Measurements from ENCODE around the gene WHRN. TPM values are rescaled to one million over a fixed set of nuclear protein-coding genes. Genes with fewer than 3 reads are reported as not detected.

The WHRN gene
- total and polyA plus RNA-seq, 9 of the 15 experiments (the other 6 are each of a cell fraction or from before 2014, with no cell fraction given), result 0.31 to 14.1 (median 3.0) TPM

DNA sequence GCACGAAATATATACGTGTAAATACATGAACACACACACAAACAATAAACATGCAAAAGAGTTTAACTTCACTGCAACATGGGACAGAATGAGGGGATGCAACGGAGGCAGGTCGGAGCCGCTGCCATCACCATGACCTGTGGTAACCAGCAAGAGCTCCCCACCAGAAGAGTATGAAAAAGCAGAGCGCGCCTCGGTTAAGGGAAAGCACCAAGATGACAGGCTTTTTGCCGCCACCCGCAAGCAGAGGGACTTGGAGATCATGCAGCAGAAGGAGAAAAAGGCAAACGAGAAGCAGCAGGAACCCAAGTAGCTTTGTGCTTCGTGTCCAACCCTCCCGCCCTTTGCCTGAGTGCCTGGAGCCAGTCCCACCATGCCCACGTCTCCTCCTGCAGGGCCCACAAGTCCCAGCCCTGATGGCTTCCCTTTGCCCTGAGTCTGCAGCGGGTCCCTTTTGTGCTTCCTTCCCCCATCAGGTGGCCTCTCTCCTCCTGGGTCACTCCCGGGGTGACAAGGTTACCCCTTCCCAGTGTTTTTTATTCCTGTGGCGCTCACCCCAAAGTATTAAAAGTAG is 13.8 kb downstream of the WHRN start:
- H3K9me1 ChIP-seq (ENCODE audit: control insufficient read depth, insufficient read depth, low read length), result no peaks in the 10 kb centered on the region
- peaks cover 7% of the 10 kb centered on the region for H3K36me3 ChIP-seq (ENCODE audit: control insufficient read depth, insufficient read depth, low read length)
- H3K9ac ChIP-seq (ENCODE audit: insufficient read depth in 1 of 2, low read depth in 2 of 2, low read length in 2 of 2), result no peak overlapping the region
- TF ChIP-seq ZNF75A (CRISPR knock-in tag; IDR thresholded peaks at IDR 0.05) (no peak), DIDO1 (tag; IDR thresholded peaks at IDR 0.05; ENCODE audit: low read depth) (no peak), STAT5B (CRISPR knock-in tag; IDR thresholded peaks at IDR 0.05) (no peak)
- H2AFZ ChIP-seq (ENCODE audit: low read depth, low read length), result no peak overlapping the region
- ChIA-PET CTCF (ENCODE audit: low intra/inter-chr PET ratio) (interaction anchor here (0.6 kb wide), 1 partner anchor 161 kb away, joined by 5 read pairs; no protein-coding TSS in a partner anchor), POLR2A (interaction anchor here (1.0 to 1.4 kb wide), 2 partner anchors 11 to 103 kb away, joined by 3 read pairs; no protein-coding TSS in a partner anchor)
- H3K27ac ChIP-seq (ENCODE audit: extremely low read depth, low read depth, low read length), result no peak overlapping the region
- ATAC-seq, result no peak
- no peak overlapping the region for H3K4me2 ChIP-seq (ENCODE audit: insufficient read depth, low read length)
- intact Hi-C loops (cut with micrococcal nuclease) (no loop called here), in situ Hi-C loops (cut with MboI) (no loop called here)
- WGBS (ENCODE audit: insufficient coverage, low coverage, missing lambda C conversion rate), result 86% methylated on average over 17 of the region's 17 CpGs
- BruUV-seq (replicated peaks), result no TSS peak
- no peak overlapping the region for H3K4me3 ChIP-seq
- no peak for DNase-seq (ENCODE audit: extremely low read depth in 1 of 4, low spot score in 3 of 4)
- H3K79me2 ChIP-seq (ENCODE audit: control insufficient read depth, insufficient read depth, low read length), result peaks cover 32% of the 10 kb centered on the region
- no peaks in the 10 kb centered on the region for H4K20me1 ChIP-seq (replicated peaks; ENCODE audit: control insufficient read depth, insufficient read depth, low read length)
- no peaks in the 10 kb centered on the region for H3K9me3 ChIP-seq (replicated peaks; ENCODE audit: control insufficient read depth, insufficient read depth, low read depth, low read length)
- peaks cover 16 to 30% of the 10 kb centered on the region in 2 experiments; a peak in 4 of 5 replicates for H3K4me1 ChIP-seq (replicated peaks in 1 of 2; ENCODE audit: control insufficient read depth in 2 of 2, insufficient read depth in 2 of 2, low read length in 2 of 2)
- H3K27me3 ChIP-seq (ENCODE audit: control insufficient read depth in 2 of 2, insufficient read depth in 2 of 2, low read length in 2 of 2), result no peaks in the 10 kb centered on the region
- FAIRE-seq, result no peak

DNA sequence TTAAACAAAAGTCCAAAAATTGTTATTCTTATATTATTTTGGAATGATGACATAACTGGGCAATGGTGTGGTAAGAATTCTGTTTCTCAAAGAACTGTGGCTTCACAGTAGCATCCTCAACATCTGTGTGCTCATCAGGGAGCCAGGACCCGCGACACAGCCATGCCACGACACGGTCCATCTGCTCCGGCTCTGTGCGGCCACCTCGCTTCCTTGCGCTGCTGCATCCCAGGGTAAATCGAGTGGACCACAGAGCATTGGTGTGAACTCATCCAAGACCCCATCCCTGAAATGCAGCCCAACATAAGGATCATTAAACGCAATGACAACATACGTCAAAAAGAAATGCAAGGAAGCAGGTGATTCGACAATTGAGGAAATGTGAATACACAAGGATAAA is 15.3 kb downstream of the WHRN start:
- intact Hi-C loops (cut with micrococcal nuclease), result loop anchor here (5.0 kb wide), 1 partner anchor 53 kb away; no protein-coding TSS in a partner anchor
- no peak for DNase-seq (ENCODE audit: extremely low read depth in 1 of 4, low spot score in 3 of 4)
- Histone ChIP-seq H3K27ac (ENCODE audit: extremely low read depth, low read depth, low read length) (no peak overlapping the region), H3K9me1 (ENCODE audit: control insufficient read depth, insufficient read depth, low read length) (no peaks in the 10 kb centered on the region), H3K27me3 (ENCODE audit: control insufficient read depth in 2 of 2, insufficient read depth in 2 of 2, low read length in 2 of 2) (no peaks in the 10 kb centered on the region), H3K36me3 (ENCODE audit: control insufficient read depth, insufficient read depth, low read length) (peaks cover 7% of the 10 kb centered on the region), H3K79me2 (ENCODE audit: control insufficient read depth, insufficient read depth, low read length) (peaks cover 33% of the 10 kb centered on the region), H2AFZ (ENCODE audit: low read depth, low read length) (no peak overlapping the region), H3K4me1 (replicated peaks in 1 of 2; ENCODE audit: control insufficient read depth in 2 of 2, insufficient read depth in 2 of 2, low read length in 2 of 2) (peaks cover 13 to 29% of the 10 kb centered on the region in 2 experiments; a peak in 4 of 5 replicates), H3K9ac (ENCODE audit: insufficient read depth in 1 of 2, low read depth in 2 of 2, low read length in 2 of 2) (no peak overlapping the region), H3K4me2 (ENCODE audit: insufficient read depth, low read length) (no peak overlapping the region), H3K9me3 (replicated peaks; ENCODE audit: control insufficient read depth, insufficient read depth, low read depth, low read length) (no peaks in the 10 kb centered on the region), H4K20me1 (replicated peaks; ENCODE audit: control insufficient read depth, insufficient read depth, low read length) (no peaks in the 10 kb centered on the region), H3K4me3 (no peak overlapping the region)
- no peak for ATAC-seq
- in situ Hi-C loops (cut with MboI), result no loop called here
- ChIA-PET POLR2A (no interaction called here), CTCF (ENCODE audit: low intra/inter-chr PET ratio) (no interaction called here)
- FAIRE-seq, result no peak
- no peak for TF ChIP-seq KDM5B (IDR thresholded peaks at IDR 0.05; ENCODE audit: insufficient replicate concordance, low read depth, low read length)
- TF ChIP-seq CXXC5 (CRISPR knock-in tag; IDR thresholded peaks at IDR 0.05), result no peak
- no peak for TF ChIP-seq ARID2 (IDR thresholded peaks at IDR 0.05)
- no peak for TF ChIP-seq RNF2 (IDR thresholded peaks at IDR 0.05)
- no peak for TF ChIP-seq ZFX (CRISPR knock-in tag; IDR thresholded peaks at IDR 0.05)
- no peak for TF ChIP-seq TGIF2 (CRISPR knock-in tag; IDR thresholded peaks at IDR 0.05)
- TF ChIP-seq MYNN (IDR thresholded peaks at IDR 0.05), result no peak
- no peak for TF ChIP-seq MYNN (CRISPR knock-in tag; IDR thresholded peaks at IDR 0.05)
- no peak for TF ChIP-seq SRF (CRISPR knock-in tag; IDR thresholded peaks at IDR 0.05)
- no peak for TF ChIP-seq KAT7 (CRISPR knock-in tag; IDR thresholded peaks at IDR 0.05; ENCODE audit: borderline replicate concordance)
- TF ChIP-seq RHOXF2B (CRISPR knock-in tag; conservative IDR thresholded peaks at IDR 0.05), result no peak
- TF ChIP-seq, protein P1, sequence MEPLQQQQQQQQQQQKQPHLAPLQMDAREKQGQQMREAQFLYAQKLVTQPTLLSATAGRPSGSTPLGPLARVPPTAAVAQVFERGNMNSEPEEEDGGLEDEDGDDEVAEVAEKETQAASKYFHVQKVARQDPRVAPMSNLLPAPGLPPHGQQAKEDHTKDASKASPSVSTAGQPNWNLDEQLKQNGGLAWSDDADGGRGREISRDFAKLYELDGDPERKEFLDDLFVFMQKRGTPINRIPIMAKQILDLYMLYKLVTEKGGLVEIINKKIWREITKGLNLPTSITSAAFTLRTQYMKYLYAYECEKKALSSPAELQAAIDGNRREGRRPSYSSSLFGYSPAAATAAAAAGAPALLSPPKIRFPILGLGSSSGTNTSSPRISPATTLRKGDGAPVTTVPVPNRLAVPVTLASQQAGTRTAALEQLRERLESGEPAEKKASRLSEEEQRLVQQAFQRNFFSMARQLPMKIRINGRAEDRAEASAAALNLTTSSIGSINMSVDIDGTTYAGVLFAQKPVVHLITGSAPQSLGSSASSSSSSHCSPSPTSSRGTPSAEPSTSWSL (CRISPR knock-in tag; IDR thresholded peaks at IDR 0.05; ENCODE audit: borderline replicate concordance), result no peak
- no peak for TF ChIP-seq NFRKB (IDR thresholded peaks at IDR 0.05; ENCODE audit: low read depth)
- no peak for TF ChIP-seq ZNF77 (CRISPR knock-in tag; IDR thresholded peaks at IDR 0.05)
- TF ChIP-seq MEF2D (tag; conservative IDR thresholded peaks at IDR 0.05; ENCODE audit: low read depth), result no peak
- WGBS (ENCODE audit: insufficient coverage, low coverage, missing lambda C conversion rate), result 81% methylated on average over 12 of the region's 12 CpGs
- BruUV-seq (replicated peaks), result no TSS peak

Measured in K562 (cell line).